ENCODE measurements around the gene CACNA2D2.

The CACNA2D2 gene

DNA sequence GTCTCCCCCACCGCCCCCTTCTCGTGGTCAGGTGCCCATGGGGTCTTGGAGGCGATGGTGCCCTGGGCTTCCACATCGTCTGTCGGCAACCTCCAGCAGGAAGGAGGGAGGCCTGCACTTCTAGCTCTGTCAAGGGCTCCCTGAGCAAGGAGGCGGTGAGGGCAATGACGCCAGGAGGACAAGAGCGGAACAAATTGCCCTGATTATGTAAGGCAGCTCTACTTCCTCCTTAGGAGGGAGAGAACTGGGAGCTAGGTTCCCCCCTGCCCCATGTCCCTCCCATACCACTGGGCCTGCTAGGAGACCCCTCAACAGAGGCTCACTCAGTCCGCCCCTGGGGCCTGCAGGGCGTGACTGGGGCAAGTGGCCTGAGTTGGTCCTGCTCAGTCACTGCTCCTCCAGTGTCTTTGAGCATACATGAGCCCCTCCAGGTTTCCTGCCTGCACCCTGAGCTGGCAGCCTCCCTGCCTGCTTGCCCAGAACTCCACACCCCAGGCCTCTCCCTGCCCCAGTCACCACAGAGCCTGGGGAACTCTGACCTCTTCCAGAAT, 56.1 kb downstream of the CACNA2D2 start:
- H3K4me3 ChIP-seq (ENCODE audit: low read depth, low read length, poor library complexity, severe bottlenecking) = no peak overlapping the region
- H3K4me2 ChIP-seq (ENCODE audit: low read length) = no peak overlapping the region
- H3K36me3 ChIP-seq (ENCODE audit: insufficient read depth, low read length) = no peaks in the 10 kb centered on the region
- H3K9ac ChIP-seq (ENCODE audit: low read length) = no peak overlapping the region
- H4K20me1 ChIP-seq (ENCODE audit: insufficient read depth, low read length) = no peaks in the 10 kb centered on the region
- H3K27me3 ChIP-seq (ENCODE audit: insufficient read depth, low read length) = 0 out of 2 replicates have a peak, but pooled peaks cover 11% of the 10 kb centered on the region
- H3K4me1 ChIP-seq (ENCODE audit: insufficient read depth, low read length, severe bottlenecking) = no peaks in the 10 kb centered on the region
- TF ChIP-seq, protein P1, sequence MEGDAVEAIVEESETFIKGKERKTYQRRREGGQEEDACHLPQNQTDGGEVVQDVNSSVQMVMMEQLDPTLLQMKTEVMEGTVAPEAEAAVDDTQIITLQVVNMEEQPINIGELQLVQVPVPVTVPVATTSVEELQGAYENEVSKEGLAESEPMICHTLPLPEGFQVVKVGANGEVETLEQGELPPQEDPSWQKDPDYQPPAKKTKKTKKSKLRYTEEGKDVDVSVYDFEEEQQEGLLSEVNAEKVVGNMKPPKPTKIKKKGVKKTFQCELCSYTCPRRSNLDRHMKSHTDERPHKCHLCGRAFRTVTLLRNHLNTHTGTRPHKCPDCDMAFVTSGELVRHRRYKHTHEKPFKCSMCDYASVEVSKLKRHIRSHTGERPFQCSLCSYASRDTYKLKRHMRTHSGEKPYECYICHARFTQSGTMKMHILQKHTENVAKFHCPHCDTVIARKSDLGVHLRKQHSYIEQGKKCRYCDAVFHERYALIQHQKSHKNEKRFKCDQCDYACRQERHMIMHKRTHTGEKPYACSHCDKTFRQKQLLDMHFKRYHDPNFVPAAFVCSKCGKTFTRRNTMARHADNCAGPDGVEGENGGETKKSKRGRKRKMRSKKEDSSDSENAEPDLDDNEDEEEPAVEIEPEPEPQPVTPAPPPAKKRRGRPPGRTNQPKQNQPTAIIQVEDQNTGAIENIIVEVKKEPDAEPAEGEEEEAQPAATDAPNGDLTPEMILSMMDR (IDR thresholded peaks at IDR 0.05; ENCODE audit: low read length) = no peak
- TF ChIP-seq EZH2 (IDR thresholded peaks at IDR 0.05; ENCODE audit: borderline replicate concordance, low read length) = no peak
- H3K9me2 ChIP-seq (ENCODE audit: low read depth, low read length) = no peaks in the 10 kb centered on the region
- no peak overlapping the region for H3K27ac ChIP-seq (ENCODE audit: low read depth, low read length, poor library complexity, severe bottlenecking)
- H3F3A ChIP-seq (ENCODE audit: insufficient read depth, low read length) = no peaks in the 10 kb centered on the region
- H3K9me3 ChIP-seq (ENCODE audit: low read length) = no peaks in the 10 kb centered on the region
- H3K79me2 ChIP-seq (ENCODE audit: insufficient read depth, low read length) = no peaks in the 10 kb centered on the region
- H2AFZ ChIP-seq (ENCODE audit: low read length) = no peak overlapping the region

- Histone ChIP-seq H3K9me2 (ENCODE audit: low read depth, low read length) (no peaks in the 10 kb centered on the region), H3K27ac (ENCODE audit: low read depth, low read length, poor library complexity, severe bottlenecking) (no peak overlapping the region), H3K4me2 (ENCODE audit: low read length) (no peak overlapping the region), H2AFZ (ENCODE audit: low read length) (no peak overlapping the region), H3F3A (ENCODE audit: insufficient read depth, low read length) (no peaks in the 10 kb centered on the region), H3K4me1 (ENCODE audit: insufficient read depth, low read length, severe bottlenecking) (no peaks in the 10 kb centered on the region), H3K4me3 (ENCODE audit: low read depth, low read length, poor library complexity, severe bottlenecking) (no peak overlapping the region), H3K27me3 (ENCODE audit: insufficient read depth, low read length) (0 out of 2 replicates have a peak, but pooled peaks cover 17% of the 10 kb centered on the region), H3K36me3 (ENCODE audit: insufficient read depth, low read length) (no peaks in the 10 kb centered on the region), H3K9me3 (ENCODE audit: low read length) (no peaks in the 10 kb centered on the region), H4K20me1 (ENCODE audit: insufficient read depth, low read length) (no peaks in the 10 kb centered on the region), H3K79me2 (ENCODE audit: insufficient read depth, low read length) (no peaks in the 10 kb centered on the region), H3K9ac (ENCODE audit: low read length) (no peak overlapping the region)
- TF ChIP-seq EZH2 (IDR thresholded peaks at IDR 0.05; ENCODE audit: borderline replicate concordance, low read length) = no peak
- TF ChIP-seq, protein P1 (IDR thresholded peaks at IDR 0.05; ENCODE audit: low read length) = no peak
Measured at GRCh38 chr3:50445919-50446318, 57.5 kb downstream of the CACNA2D2 start.

GRCh38 chr3:50444782-50445181, 58.7 kb downstream of the CACNA2D2 start:
- Histone ChIP-seq H2AFZ (ENCODE audit: low read length) (no peak overlapping the region), H4K20me1 (ENCODE audit: insufficient read depth, low read length) (no peaks in the 10 kb centered on the region), H3K27ac (ENCODE audit: low read depth, low read length, poor library complexity, severe bottlenecking) (no peak overlapping the region), H3K9ac (ENCODE audit: low read length) (no peak overlapping the region), H3K4me1 (ENCODE audit: insufficient read depth, low read length, severe bottlenecking) (no peaks in the 10 kb centered on the region), H3K79me2 (ENCODE audit: insufficient read depth, low read length) (no peaks in the 10 kb centered on the region), H3K27me3 (ENCODE audit: insufficient read depth, low read length) (0 out of 2 replicates have a peak, but pooled peaks cover 17% of the 10 kb centered on the region), H3K4me2 (ENCODE audit: low read length) (no peak overlapping the region), H3K4me3 (ENCODE audit: low read depth, low read length, poor library complexity, severe bottlenecking) (no peak overlapping the region), H3K9me3 (ENCODE audit: low read length) (no peaks in the 10 kb centered on the region), H3K36me3 (ENCODE audit: insufficient read depth, low read length) (no peaks in the 10 kb centered on the region), H3F3A (ENCODE audit: insufficient read depth, low read length) (no peaks in the 10 kb centered on the region), H3K9me2 (ENCODE audit: low read depth, low read length) (no peaks in the 10 kb centered on the region)
- no peak for TF ChIP-seq EZH2 (IDR thresholded peaks at IDR 0.05; ENCODE audit: borderline replicate concordance, low read length)
- TF ChIP-seq, protein P1 (IDR thresholded peaks at IDR 0.05; ENCODE audit: low read length) = no peak

Data from OCI-LY1 (cell line).